ENCODE data around the gene MAPRE2.

DNA sequence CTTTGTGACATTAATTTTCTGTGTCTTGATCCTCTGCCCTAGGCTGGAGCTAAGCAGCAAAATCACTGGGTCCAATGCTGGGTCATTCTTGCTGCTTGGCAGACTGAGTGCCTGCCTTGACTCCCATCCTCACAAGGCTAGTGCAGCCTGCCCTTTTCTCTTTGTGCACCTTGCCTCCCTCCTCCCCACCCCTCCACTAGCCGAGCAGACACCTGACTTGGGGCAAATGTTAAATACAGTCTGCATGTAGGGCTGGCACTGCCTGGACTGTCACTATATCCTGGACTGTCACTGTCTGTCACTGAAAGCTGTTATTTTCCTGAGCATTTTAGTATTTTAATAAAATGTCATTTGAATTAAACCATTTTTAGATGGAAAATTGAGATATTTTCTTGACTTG, 33.4 kb downstream of the MAPRE2 start:
- TF ChIP-seq EP300 (IDR thresholded peaks at IDR 0.05) = no peak
- TF ChIP-seq, protein P1, sequence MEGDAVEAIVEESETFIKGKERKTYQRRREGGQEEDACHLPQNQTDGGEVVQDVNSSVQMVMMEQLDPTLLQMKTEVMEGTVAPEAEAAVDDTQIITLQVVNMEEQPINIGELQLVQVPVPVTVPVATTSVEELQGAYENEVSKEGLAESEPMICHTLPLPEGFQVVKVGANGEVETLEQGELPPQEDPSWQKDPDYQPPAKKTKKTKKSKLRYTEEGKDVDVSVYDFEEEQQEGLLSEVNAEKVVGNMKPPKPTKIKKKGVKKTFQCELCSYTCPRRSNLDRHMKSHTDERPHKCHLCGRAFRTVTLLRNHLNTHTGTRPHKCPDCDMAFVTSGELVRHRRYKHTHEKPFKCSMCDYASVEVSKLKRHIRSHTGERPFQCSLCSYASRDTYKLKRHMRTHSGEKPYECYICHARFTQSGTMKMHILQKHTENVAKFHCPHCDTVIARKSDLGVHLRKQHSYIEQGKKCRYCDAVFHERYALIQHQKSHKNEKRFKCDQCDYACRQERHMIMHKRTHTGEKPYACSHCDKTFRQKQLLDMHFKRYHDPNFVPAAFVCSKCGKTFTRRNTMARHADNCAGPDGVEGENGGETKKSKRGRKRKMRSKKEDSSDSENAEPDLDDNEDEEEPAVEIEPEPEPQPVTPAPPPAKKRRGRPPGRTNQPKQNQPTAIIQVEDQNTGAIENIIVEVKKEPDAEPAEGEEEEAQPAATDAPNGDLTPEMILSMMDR (IDR thresholded peaks at IDR 0.05) = no peak
